Embryonic facial prominence (tissue), 1 donor: Measurements from ENCODE around the gene MAP3K6.

Experiments used
- DNase-seq: peaks from one replicate; pipeline ENCODE4 v3.0.0-alpha.2; 2016; ENCODE audit errors: extremely low spot score

MAP3K6 gene

GRCh38 chr1:27338751-27339150, 28.0 kb downstream of the MAP3K6 start:
- no peak for DNase-seq

DNA sequence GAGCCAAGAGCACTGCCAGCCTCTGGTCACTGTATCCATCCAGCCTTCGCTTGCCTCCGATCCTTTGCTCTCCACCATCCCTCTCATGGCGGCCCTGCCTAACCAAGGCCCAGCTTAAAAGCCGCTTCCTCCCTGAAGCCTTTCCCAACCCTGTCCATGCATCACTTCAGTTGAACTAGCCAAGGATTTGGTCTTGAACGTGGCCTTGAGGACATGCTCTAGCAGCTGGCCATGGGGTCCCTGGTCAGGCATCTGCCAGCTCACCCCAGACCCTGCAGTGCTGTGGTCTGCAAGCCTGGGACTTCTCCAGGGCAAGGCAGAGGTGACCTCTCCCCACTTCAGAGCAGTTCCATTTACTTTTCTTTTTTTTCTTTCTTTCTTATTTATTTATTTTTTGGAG, 30.0 kb downstream of the MAP3K6 start:
- DNase-seq = no peak

DNA sequence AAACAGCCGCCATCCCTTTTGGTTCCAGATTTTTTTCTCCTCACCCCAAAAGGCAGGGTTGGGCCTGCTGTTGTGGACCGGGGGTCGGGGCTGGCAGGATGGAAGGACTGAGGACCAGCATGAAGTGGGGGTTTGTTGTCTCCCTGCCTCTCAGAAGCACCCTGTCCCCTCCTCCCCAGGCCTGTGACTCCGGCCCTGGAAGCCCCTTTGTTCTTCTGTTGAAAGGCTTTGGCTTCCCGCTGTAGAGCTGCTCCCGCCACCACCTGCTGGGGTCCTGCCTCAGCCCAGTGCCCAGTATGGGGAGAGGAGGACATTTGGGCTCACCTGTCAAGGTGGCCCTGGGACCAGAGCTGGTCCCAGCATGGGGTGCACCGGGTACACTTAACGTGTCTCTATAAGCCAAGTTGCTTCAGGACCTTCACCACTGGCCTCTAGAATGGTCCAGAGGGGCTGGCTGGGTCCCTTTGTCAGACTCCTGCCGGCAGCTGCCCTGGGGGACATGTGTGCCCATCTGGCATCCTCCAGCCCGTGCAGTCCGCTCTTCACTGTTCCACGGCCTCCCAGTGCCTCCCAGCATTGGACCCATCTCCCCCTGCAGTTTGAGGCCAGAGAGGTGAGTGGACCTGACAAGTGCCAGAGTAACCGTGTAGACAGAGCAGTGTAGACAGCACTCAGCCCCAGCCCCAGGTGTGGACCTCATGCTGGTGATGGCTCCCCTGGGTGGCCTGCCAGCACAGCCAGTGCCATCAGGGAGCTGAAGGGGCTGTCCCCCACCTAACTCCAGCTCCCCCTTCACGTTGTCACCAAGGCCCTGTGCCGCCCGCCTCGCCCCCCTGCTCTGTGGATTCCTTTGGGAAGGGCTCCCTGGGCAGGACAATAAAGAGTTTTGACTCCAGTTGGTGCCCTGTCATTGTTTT, 31.0 kb downstream of the MAP3K6 start:
- DNase-seq = no peak

- no peak for DNase-seq
Observed at GRCh38 chr1:27333717-27334279, 33.0 kb downstream of the MAP3K6 start.

DNA sequence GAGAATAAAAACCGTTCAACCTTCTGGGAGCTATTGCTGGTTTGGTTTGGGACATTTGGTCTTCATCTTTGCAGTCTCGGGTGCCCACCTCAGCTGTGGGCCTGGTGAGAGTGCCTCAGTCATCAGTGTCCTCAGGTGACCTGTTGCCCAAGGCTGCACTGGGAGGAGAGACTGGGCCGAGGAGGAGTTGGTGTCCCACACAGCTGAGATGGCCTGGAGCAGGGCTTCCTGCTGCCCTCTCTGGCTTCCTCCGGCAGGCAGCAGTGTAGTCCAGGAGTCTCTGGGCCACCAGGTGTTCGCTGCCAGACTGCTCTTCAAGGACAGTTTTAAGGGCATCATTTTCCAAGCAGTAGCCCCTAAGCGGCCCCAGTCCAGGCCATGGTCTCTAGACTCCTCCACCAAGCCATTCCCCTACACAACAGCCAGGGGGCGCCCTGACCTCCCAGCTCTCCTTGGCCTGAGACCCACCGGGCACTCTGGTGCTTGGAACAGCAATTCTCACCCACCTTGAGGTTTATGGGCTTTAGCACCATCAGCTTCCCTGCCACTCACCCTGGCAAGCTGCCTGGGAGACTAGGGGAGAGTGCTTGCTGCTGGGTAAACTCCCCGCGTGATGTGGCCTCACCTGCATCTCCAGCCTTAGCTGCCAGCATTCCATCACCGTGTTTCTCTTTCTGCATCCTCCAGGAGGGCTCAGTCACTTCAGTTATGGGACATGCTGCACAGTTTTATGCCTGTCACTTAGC, 34.1 kb downstream of the MAP3K6 start:
- DNase-seq = no peak

DNA sequence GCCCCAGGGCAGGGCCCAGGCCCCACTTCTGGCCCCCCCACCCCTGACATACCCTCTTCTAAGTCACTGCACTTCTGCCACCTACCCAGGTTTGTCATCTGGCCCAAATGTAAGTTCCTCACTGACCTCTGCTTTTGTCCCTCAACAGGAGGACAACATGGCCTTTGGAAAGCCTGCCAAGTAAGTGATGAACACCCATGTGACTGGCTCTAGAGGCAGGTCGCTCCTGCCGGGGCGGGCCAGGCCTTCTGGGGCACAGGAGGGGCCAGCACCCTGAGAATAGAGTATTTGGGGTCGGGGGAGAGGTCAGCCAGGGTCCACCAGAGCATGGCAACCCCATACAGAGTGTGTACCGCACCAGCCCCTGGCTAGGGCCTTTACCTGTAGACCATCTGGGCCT, 34.8 kb downstream of the MAP3K6 start:
- DNase-seq = no peak

GRCh38 chr1:27331426-27331825, 35.3 kb downstream of the MAP3K6 start:
- DNase-seq = no peak

- DNase-seq = no peak
Observed at GRCh38 chr1:27330786-27331185, 36.0 kb downstream of the MAP3K6 start.

- DNase-seq = no peak
Observed at GRCh38 chr1:27327964-27328363, 38.8 kb downstream of the MAP3K6 start.

DNA sequence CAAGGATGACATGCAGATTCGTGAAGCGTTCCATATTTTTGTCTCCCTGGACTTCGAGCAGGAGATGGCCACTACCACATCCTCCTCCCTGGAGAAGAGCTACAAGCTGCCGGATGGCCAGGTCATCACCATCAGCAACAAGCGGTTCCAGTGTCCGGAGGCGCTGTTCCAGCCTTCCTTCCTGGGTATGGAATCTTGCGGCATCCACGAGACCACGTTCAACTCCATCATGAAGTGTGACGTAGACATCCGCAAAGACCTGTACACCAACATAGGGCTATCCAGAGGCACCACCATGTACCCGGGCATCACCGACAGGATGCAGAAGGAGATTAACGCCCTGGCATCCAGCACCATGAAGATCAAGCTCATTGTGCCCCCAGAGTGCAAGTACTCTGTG, 41.5 kb downstream of the MAP3K6 start:
- DNase-seq = no peak

GRCh38 chr1:27322569-27323240, 44.1 kb downstream of the MAP3K6 start:
- DNase-seq = no peak

- DNase-seq = peak; percentile 96
Observed at GRCh38 chr1:27321813-27322568, 44.8 kb downstream of the MAP3K6 start, which contains the start of gene TMEM222. Gene TMEM222 (plus strand): TSS chr1:27322163. CDS start chr1:27322198, 35 bp downstream.

DNA sequence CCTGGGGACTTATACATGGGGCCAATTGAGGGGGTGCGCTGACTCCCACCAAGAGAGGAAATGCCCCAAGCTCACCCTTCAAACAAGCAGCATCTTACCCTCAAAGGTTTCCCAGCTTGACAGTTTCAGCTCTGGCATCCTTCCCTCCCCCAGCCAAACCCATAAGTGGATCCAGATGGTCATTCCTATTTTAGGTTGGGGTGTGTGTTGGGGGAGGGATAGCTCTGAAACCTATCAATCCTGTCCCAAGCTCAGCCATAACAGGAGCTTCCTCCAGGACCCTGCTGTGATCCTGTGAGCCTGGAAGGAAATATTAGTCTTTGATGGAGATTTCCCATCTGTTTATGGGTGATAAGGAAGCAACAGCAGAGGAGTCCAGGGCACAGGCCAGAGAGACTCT, 48.2 kb downstream of the MAP3K6 start:
- no peak for DNase-seq

DNA sequence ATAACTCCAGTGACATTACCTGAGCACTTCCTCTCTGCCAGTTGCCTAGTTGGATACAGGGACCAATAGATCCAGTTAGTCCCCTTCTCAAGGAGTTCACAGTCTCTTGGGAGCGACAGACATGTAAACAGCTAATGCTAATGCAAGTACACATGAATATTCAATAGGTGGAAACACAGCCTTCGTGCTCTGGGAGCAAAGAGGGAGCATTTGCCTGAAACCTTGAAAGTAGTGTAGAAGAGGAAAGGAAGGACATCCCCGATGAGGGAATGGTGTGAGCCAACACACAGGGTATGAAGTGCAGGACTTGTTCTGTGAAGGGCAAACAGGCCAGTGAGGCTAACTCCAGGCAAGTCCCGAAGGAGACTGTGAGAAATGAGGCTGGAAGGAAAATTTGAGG, 48.6 kb downstream of the MAP3K6 start:
- no peak for DNase-seq

DNA sequence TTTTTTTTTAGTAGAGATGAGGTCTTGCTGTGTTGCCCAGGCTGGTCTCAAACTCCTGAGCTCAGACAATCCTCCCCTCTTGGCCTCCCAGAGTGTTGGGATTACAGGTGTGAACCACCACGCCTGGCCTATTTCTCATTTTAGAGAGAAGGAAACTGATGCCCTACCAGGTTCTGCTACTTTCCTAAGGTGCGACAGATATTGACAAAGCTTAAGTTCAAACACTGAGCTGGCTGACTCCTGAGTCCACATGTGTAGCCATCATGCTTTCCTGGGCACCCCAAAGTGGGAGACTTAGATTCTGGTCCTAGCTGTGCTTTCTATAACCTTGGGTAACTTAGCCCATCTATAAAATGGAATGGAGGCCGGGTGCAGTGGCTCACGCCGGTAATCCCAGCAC, 49.9 kb downstream of the MAP3K6 start:
- no peak for DNase-seq

GRCh38 chr1:27314737-27315136, 52.0 kb downstream of the MAP3K6 start:
- DNase-seq = no peak

DNA sequence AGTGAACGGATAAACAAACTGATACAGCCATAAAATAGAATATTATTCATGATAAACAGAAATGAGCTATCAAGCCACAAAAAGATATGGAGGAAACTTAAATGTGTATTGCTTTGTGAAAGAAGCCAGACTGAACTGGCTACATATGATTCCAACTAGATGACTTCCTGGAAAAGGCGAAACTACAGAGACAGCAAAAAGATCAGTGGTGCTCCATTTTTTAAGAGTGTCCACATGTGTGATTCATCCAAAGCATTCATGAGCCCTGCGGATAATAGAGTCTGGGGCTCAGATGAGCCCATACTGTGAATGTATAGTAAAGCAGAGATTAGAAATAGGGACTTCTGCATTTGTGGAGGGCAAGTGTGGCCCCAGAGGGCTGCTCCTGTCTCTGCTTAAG, 52.6 kb downstream of the MAP3K6 start:
- no peak for DNase-seq

- DNase-seq = no peak
Observed at GRCh38 chr1:27307874-27308598, 58.7 kb downstream of the MAP3K6 start.

GRCh38 chr1:27306892-27307761, 59.6 kb downstream of the MAP3K6 start:
- no peak for DNase-seq

DNA sequence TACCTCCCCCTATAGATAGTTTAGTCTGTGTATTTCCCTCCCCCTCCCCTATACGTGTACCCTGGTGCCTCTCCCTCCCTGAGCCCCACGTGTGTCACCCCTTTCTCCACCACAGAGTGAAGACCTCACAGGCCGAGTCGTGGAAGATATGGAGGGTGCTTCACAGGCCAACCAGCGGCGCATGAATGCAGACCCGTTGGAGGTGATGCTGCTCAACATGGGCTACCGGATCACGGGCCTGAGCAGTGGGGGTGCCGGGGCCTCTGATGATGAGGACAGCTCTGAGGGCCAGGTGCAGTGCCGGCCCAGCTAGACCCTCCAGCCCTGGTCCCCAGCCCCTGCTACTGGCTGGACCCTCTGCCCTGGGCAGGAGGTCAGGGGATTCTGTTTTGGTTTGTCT, 60.7 kb downstream of the MAP3K6 start:
- DNase-seq = no peak
